ENCODE results near the gene PHF21B.
A peak's percentile ranks its signal among the peaks of the same experiment; 100 is the strongest.

The PHF21B gene

DNA sequence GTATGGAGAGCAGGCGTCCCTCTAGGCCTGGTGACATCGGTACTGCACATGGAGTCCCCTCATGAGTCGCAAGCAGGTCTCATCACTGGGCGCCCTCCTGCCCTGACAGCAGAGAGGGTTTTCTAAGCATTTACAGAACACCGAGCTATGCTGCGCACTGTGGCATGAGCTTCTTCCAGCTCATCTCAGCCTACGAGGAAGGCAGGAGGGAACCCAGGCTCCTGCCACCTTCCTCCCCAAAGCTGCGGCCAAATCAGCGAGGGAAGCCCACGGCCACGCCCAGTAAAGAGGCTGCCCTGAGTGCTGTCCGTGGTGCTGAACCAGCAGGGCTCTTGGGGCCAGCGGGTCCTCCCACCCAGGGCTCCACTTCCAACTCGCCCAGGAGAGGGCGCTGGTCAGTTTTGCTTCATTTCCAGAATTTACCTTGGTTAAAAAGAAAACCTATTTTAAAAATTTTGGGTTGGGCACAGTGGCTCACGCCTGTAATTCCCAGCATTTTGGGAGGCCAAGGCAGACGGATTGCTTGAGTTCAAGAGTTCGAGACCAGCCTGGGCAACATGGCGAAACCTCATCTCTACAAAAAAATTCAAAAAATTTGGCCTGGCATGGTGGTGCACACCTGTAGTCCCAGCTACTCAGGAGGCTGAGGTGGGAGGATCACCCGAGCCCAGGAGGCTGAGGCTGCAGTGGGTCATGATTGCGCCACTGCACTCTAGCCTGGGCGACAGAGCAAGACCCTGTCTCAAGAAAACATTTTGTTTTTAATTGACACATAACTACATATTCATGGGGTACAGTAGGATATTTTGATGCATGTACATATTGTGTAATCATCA lies 34.2 kb downstream of the PHF21B start:
- Histone ChIP-seq H3K36me3 (ENCODE audit: insufficient read depth, low read length) (no peaks in the 10 kb centered on the region), H3K4me3 (ENCODE audit: low read depth, low read length, poor library complexity, severe bottlenecking) (no peak overlapping the region), H4K20me1 (ENCODE audit: insufficient read depth, low read length) (no peaks in the 10 kb centered on the region), H3K27me3 (ENCODE audit: insufficient read depth, low read length) (no peaks in the 10 kb centered on the region), H3K9ac (ENCODE audit: low read length) (no peak overlapping the region), H3K4me1 (ENCODE audit: insufficient read depth, low read length, severe bottlenecking) (peaks cover 4% of the 10 kb centered on the region), H3K9me2 (ENCODE audit: low read depth, low read length) (no peaks in the 10 kb centered on the region), H2AFZ (ENCODE audit: low read length) (no peak overlapping the region), H3K27ac (ENCODE audit: low read depth, low read length, poor library complexity, severe bottlenecking) (no peak overlapping the region), H3K9me3 (ENCODE audit: low read length) (no peaks in the 10 kb centered on the region), H3K4me2 (ENCODE audit: low read length) (no peak overlapping the region), H3F3A (ENCODE audit: insufficient read depth, low read length) (no peaks in the 10 kb centered on the region), H3K79me2 (ENCODE audit: insufficient read depth, low read length) (no peaks in the 10 kb centered on the region)
- no peak for TF ChIP-seq EZH2 (IDR thresholded peaks at IDR 0.05; ENCODE audit: borderline replicate concordance, low read length)
- TF ChIP-seq, protein P1, sequence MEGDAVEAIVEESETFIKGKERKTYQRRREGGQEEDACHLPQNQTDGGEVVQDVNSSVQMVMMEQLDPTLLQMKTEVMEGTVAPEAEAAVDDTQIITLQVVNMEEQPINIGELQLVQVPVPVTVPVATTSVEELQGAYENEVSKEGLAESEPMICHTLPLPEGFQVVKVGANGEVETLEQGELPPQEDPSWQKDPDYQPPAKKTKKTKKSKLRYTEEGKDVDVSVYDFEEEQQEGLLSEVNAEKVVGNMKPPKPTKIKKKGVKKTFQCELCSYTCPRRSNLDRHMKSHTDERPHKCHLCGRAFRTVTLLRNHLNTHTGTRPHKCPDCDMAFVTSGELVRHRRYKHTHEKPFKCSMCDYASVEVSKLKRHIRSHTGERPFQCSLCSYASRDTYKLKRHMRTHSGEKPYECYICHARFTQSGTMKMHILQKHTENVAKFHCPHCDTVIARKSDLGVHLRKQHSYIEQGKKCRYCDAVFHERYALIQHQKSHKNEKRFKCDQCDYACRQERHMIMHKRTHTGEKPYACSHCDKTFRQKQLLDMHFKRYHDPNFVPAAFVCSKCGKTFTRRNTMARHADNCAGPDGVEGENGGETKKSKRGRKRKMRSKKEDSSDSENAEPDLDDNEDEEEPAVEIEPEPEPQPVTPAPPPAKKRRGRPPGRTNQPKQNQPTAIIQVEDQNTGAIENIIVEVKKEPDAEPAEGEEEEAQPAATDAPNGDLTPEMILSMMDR (IDR thresholded peaks at IDR 0.05; ENCODE audit: low read length) = peak; percentile 69

DNA sequence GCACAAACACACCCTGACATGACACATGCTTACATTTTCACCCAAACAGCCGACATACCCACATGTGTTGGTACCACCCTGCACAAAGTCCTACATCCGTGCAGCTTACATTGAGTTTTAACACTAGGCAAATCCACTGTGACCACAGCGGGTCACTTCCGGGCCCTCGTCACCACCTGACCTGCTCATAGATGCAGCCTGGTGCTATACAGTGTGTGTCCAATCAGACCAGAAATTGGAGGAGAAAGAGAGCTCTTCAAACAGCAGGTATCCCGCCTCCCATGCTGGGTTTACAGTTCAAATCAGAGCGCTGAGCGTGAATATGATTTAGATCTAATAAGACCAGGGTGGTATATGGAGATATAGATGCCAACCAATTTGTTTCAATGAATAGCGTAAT lies 35.4 kb downstream of the PHF21B start:
- Histone ChIP-seq H3K9me2 (ENCODE audit: low read depth, low read length) (no peaks in the 10 kb centered on the region), H3K9ac (ENCODE audit: low read length) (no peak overlapping the region), H3K4me2 (ENCODE audit: low read length) (no peak overlapping the region), H3K4me3 (ENCODE audit: low read depth, low read length, poor library complexity, severe bottlenecking) (no peak overlapping the region), H3K9me3 (ENCODE audit: low read length) (no peaks in the 10 kb centered on the region), H3K4me1 (ENCODE audit: insufficient read depth, low read length, severe bottlenecking) (peaks cover 4% of the 10 kb centered on the region), H3K79me2 (ENCODE audit: insufficient read depth, low read length) (no peaks in the 10 kb centered on the region), H3K27me3 (ENCODE audit: insufficient read depth, low read length) (no peaks in the 10 kb centered on the region), H2AFZ (ENCODE audit: low read length) (no peak overlapping the region), H3F3A (ENCODE audit: insufficient read depth, low read length) (no peaks in the 10 kb centered on the region), H3K27ac (ENCODE audit: low read depth, low read length, poor library complexity, severe bottlenecking) (no peak overlapping the region), H3K36me3 (ENCODE audit: insufficient read depth, low read length) (no peaks in the 10 kb centered on the region), H4K20me1 (ENCODE audit: insufficient read depth, low read length) (no peaks in the 10 kb centered on the region)
- TF ChIP-seq EZH2 (IDR thresholded peaks at IDR 0.05; ENCODE audit: borderline replicate concordance, low read length) = no peak
- TF ChIP-seq, protein P1 (IDR thresholded peaks at IDR 0.05; ENCODE audit: low read length) = no peak

DNA sequence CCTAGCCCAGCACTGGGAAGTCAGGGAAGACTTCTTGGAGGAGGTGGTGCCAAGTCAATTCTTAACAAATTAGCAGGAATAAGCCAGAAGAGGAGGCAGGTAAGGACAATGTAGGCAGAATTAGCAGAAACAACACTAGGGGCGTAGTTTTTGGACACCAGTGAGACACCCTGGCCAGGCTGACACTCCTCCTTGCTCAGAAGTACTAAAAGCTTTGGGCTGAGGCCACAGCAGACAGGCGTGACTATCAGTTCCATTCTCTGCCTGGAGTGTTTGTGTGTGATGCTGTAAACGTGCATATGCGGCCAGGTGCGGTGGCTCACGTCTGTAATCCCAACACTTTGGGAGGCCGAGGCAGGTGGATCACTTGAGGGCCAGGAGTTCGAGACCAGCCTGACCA lies 36.0 kb downstream of the PHF21B start:
- peaks cover 4% of the 10 kb centered on the region for H3K4me1 ChIP-seq (ENCODE audit: insufficient read depth, low read length, severe bottlenecking)
- H3K9me2 ChIP-seq (ENCODE audit: low read depth, low read length) = no peaks in the 10 kb centered on the region
- no peak overlapping the region for H3K4me3 ChIP-seq (ENCODE audit: low read depth, low read length, poor library complexity, severe bottlenecking)
- no peak overlapping the region for H3K27ac ChIP-seq (ENCODE audit: low read depth, low read length, poor library complexity, severe bottlenecking)
- H3K9me3 ChIP-seq (ENCODE audit: low read length) = no peaks in the 10 kb centered on the region
- TF ChIP-seq, protein P1 (IDR thresholded peaks at IDR 0.05; ENCODE audit: low read length) = no peak
- TF ChIP-seq EZH2 (IDR thresholded peaks at IDR 0.05; ENCODE audit: borderline replicate concordance, low read length) = no peak
- H3K36me3 ChIP-seq (ENCODE audit: insufficient read depth, low read length) = no peaks in the 10 kb centered on the region
- H3K79me2 ChIP-seq (ENCODE audit: insufficient read depth, low read length) = no peaks in the 10 kb centered on the region
- no peak overlapping the region for H3K4me2 ChIP-seq (ENCODE audit: low read length)
- no peak overlapping the region for H3K9ac ChIP-seq (ENCODE audit: low read length)
- H2AFZ ChIP-seq (ENCODE audit: low read length) = no peak overlapping the region
- no peaks in the 10 kb centered on the region for H4K20me1 ChIP-seq (ENCODE audit: insufficient read depth, low read length)
- no peaks in the 10 kb centered on the region for H3K27me3 ChIP-seq (ENCODE audit: insufficient read depth, low read length)
- H3F3A ChIP-seq (ENCODE audit: insufficient read depth, low read length) = no peaks in the 10 kb centered on the region
